ENCODE data around the gene FAM222B.
A peak's percentile ranks its signal among the peaks of the same experiment; 100 is the strongest.

The FAM222B gene

GRCh38 chr17:28716740-28717577 is 125.6 kb downstream of the FAM222B start:
- no peak for DNase-seq (ENCODE audit: low read depth in 1 of 2, low spot score in 1 of 2)

- DNase-seq (ENCODE audit: low read depth in 1 of 2, low spot score in 1 of 2): no peak
Observed at GRCh38 chr17:28715217-28715616, 127.4 kb downstream of the FAM222B start.

GRCh38 chr17:28714281-28714680 is 128.3 kb downstream of the FAM222B start:
- DNase-seq (ENCODE audit: low read depth in 1 of 2, low spot score in 1 of 2): no peak

- DNase-seq (ENCODE audit: low read depth in 1 of 2, low spot score in 1 of 2): no peak
Observed at GRCh38 chr17:28712705-28713415, 129.7 kb downstream of the FAM222B start.

GRCh38 chr17:28712032-28712704 is 130.4 kb downstream of the FAM222B start:
- DNase-seq (ENCODE audit: low read depth in 1 of 2, low spot score in 1 of 2): peak; percentile 30 to 64

- DNase-seq (ENCODE audit: low read depth in 1 of 2, low spot score in 1 of 2): no peak
Observed at GRCh38 chr17:28711723-28712031, 130.9 kb downstream of the FAM222B start, which contains the start of gene PROCA1. Gene PROCA1 (minus strand): TSS chr17:28711888. CDS start chr17:28711660, 228 bp downstream.

- peak; percentile 83 to 90 for DNase-seq (ENCODE audit: low read depth in 1 of 2, low spot score in 1 of 2)
Observed at GRCh38 chr17:28710861-28711722, 131.5 kb downstream of the FAM222B start.

GRCh38 chr17:28707339-28707720 is 135.3 kb downstream of the FAM222B start:
- no peak for DNase-seq (ENCODE audit: low read depth in 1 of 2, low spot score in 1 of 2)

- no peak for DNase-seq (ENCODE audit: low read depth in 1 of 2, low spot score in 1 of 2)
Observed at GRCh38 chr17:28706471-28707338, 135.9 kb downstream of the FAM222B start.

All from activated CD4-positive, alpha-beta T cell treated with anti-CD3 and anti-CD28 coated beads, Interleukin-2, amount 50 U/mL, for 24 hours (primary cell).